Testis (tissue), 3 donors: ENCODE results near the gene LRGUK. TPM values are rescaled to one million over a fixed set of nuclear protein-coding genes. Genes with fewer than 3 reads are reported as not detected.
A peak's percentile ranks its signal among the peaks of the same experiment; 100 is the strongest.

ENCODE experiments used
- DNase-seq: peaks from one replicate; pipeline ENCODE4 v3.0.0-alpha.2; 2019
- H3K27ac ChIP-seq, 2 donors: fragments of 200-600 bp; sonication (generic); one replicate each; pipeline ENCODE4 v1.5.1; 2019
- H3K27me3 ChIP-seq: fragments of 200-600 bp; sonication (generic); one replicate; pipeline ENCODE4 v1.5.1; 2019
- H3K36me3 ChIP-seq: fragments of 200-600 bp; sonication (generic); one replicate; pipeline ENCODE4 v1.5.1; 2017; ENCODE audit warnings: low read depth; ENCODE audit errors: missing control alignments
- H3K4me1 ChIP-seq: fragments of 200-600 bp; sonication (generic); one replicate; pipeline ENCODE4 v1.5.1; 2019
- H3K4me3 ChIP-seq, 2 donors: fragments of 200-600 bp; sonication (generic); one replicate each; pipeline ENCODE4 v1.5.1; 2017 to 2019
- H3K9me3 ChIP-seq: fragments of 200-600 bp; sonication (generic); one replicate; pipeline ENCODE4 v1.5.1; 2017
- CTCF ChIP-seq, 3 experiments: fragments of 450-650 bp in 2 of 3; fragments of 200-600 bp in 1 of 3; sonication (generic) in 1 of 3; IDR thresholded peaks; one replicate each; pipeline ENCODE4 v1.5.1; 2016 to 2019; ENCODE audit warnings: antibody characterized with exemption in 3 of 3, mild to moderate bottlenecking in 2 of 3, moderate library complexity in 1 of 3
- POLR2A ChIP-seq: fragments of 450-650 bp; IDR thresholded peaks from one replicate; pipeline ENCODE4 v1.6.1; 2017; ENCODE audit warnings: antibody characterized with exemption, mild to moderate bottlenecking, moderate library complexity
- WGBS, 2 donors: methylation state at CpG; one replicate each; pipeline ENCODE4 v1.1.5; 2018; 5-methylcytosine and 5-hydroxymethylcytosine counted together
- intact Hi-C: fragments of 100-400 bp; cut with DNase I; formaldehyde crosslinking; loops from one replicate; pipeline ENCODE4 v1.15.1; 2023; ENCODE audit warnings: low total_unique reads
- polyA plus RNA-seq: library from polyadenylated mRNA; stranded (reverse); fragments of 350-450 nt; fragmentation: Illumina TruSeq; extraction: RNeasy Lipid Tissue Mini Kit (QIAGEN cat#74804); gene quantifications from one replicate; pipeline ENCODE4 v1.2.3, GENCODE V29; 2014; ENCODE audit warnings: low read depth, low replicate concordance; ENCODE audit not compliant: insufficient read depth
- total RNA-seq, 2 donors: library from RNA; depleted of rRNA; stranded (reverse); fragments of >200 nt; gene quantifications; one replicate each; pipeline ENCODE4 v1.2.3, GENCODE V29; 2016

LRGUK gene
- total and polyA plus RNA-seq, 3 donors from 2014 or later, result 9.4 to 16.1 (median 13.0) TPM

DNA sequence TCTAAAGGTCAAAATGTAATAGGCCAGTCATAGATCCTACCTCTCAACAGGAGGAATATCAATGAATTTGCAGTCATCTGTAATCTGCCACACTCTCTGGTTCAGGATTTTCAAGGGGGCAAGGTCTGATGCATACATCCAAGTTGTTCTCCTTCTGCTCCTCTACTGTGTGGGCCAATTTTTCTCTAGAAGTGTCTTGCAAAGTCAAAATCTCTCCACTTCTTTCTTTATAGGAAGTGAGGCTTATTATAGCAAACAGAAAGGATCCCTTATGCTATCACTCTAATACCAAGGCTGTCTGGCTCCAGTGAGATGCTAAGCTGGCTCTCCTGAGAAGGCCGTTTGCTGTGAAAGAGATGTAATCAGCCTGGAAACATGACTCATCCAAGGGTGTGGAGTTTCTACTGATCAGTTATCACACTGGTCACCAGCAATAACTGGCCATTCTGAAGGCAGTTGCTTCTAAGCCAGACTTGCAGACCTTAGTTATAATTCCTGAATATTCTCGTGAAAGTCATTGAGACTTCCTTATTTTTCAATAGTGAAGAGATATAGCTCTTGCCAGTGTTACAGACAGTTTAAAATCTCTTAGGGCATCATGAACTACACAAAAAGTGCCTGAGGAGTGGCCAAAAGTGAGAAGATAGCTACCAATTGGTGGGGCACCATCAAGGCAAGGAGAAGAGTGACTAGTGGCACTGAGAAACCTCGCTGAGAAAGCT, 43.2 kb upstream of the LRGUK start:
- Histone ChIP-seq H3K9me3 (no peaks in the 10 kb centered on the region), H3K4me3 (no peak overlapping the region), H3K27me3 (no peaks in the 10 kb centered on the region), H3K27ac (peak overlapping the region; percentile 62 to 67), H3K36me3 (no peaks in the 10 kb centered on the region), H3K4me1 (peaks cover 23% of the 10 kb centered on the region)
- intact Hi-C loops, result no loop called here
- TF ChIP-seq POLR2A (no peak), CTCF (IDR thresholded peaks at IDR 0.05) (no peak)
- no peak for DNase-seq
- WGBS, 2 donors, result 70 to 74% methylated on average over 3 of the region's 3 CpGs

DNA sequence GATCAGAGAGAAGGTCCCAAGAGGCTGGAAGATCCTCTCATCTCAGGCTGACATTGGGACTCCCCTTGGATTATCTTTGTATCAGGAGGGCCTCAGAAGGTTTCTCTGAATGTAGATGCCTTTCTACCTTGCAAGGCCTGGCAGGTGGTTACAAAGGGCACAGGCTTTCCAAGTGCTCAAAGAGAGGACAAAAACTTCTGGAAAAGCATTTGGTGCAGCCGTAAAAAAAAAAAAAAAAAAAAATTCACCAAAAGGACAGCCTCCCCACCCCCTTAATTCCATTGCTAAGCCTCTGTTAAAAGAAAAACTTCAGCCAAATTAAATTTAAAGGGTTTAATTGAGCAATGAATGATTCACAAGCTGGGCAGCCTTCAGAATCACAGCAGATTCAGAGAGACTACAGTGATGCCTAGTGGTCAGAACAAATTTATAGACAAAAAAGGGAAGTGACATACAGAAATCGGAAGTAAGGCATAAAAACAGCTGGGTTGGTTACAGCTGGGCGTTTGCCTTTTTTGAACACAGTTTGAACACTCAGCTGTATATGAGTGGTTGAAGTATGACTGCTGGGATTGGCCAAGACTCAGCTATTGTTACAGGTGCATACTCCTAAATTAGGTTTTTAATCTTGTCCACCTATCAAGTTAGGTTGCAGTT, 42.5 kb upstream of the LRGUK start:
- intact Hi-C loops, result no loop called here
- DNase-seq, result no peak
- no peak overlapping the region for H3K4me3 ChIP-seq
- H3K27me3 ChIP-seq, result no peaks in the 10 kb centered on the region
- H3K9me3 ChIP-seq, result no peaks in the 10 kb centered on the region
- no peaks in the 10 kb centered on the region for H3K36me3 ChIP-seq
- H3K4me1 ChIP-seq, result peaks cover 17% of the 10 kb centered on the region
- peak overlapping the region; percentile 62 to 67 for H3K27ac ChIP-seq
- TF ChIP-seq CTCF (IDR thresholded peaks at IDR 0.05), result no peak
- no peak for TF ChIP-seq POLR2A
- 69 to 77% methylated on average over 3 of the region's 3 CpGs for WGBS, 2 donors

DNA sequence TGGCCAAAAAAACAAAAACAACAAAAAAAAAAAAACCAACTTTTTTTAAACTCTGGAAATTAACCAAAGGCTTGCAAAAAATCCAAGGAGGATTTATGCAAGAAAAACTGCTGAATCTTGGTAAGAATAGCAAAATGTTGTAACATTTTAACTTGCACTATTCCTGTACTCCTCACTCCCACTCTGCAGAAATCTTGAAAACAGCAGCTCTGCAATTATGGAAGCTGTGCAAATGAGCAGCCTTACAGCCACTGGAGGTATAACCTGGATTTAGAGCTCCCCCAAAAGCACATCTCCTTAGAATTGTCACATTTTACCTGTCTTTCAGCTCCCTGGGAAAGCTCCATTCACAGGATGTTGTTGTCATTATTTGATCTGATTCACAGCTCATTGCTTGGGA, 41.8 kb upstream of the LRGUK start:
- intact Hi-C loops, result no loop called here
- Histone ChIP-seq H3K4me1 (peaks cover 14% of the 10 kb centered on the region), H3K36me3 (no peaks in the 10 kb centered on the region), H3K27me3 (no peaks in the 10 kb centered on the region), H3K4me3 (no peak overlapping the region), H3K27ac (peak overlapping the region in 1 of 2 donors; percentile 67), H3K9me3 (no peaks in the 10 kb centered on the region)
- peak; percentile 64 for DNase-seq
- TF ChIP-seq CTCF (IDR thresholded peaks at IDR 0.05) (no peak), POLR2A (no peak)

DNA sequence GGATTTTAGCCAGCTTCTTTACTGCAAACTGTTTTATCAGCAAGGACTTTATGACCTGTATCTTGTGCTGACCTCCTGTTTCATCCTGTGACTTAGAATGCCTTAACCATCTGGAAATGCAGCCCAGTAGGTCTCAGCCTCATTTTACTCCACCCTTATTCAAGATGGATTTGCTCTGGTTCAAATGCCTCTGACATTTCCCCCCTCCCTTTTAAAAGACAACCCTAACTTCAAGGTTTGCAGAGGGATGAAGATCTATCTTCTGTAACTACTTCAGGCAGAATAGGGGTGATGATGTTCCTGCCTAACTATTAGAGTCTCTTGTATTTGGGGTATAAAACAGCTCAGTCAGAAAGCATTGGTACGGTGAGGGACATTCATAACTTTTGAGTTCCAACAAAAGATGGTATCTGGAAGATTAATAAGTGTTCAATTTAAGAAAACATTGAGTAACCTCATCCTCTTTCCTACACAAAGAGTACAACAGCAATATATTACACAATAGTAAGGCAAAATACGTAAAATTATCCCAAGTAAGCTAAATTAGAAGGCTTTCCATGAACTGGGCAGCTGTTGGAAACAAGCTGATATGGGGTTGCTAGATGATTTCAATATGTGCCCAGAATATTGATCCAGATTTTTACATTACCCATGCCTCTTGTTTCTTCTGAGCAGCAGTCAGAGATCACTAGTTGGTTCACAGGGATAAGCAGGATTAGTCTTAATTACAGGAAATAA, 40.0 kb upstream of the LRGUK start:
- DNase-seq, result no peak
- no peaks in the 10 kb centered on the region for H3K27me3 ChIP-seq
- H3K4me3 ChIP-seq, result no peak overlapping the region
- H3K27ac ChIP-seq, result peak overlapping the region; percentile 31 to 45
- 86 to 90% methylated on average over 2 of the region's 2 CpGs for WGBS, 2 donors
- no peaks in the 10 kb centered on the region for H3K36me3 ChIP-seq
- TF ChIP-seq CTCF (IDR thresholded peaks at IDR 0.05) (no peak), POLR2A (no peak)
- intact Hi-C loops, result no loop called here
- H3K9me3 ChIP-seq, result no peaks in the 10 kb centered on the region
- peaks cover 14% of the 10 kb centered on the region for H3K4me1 ChIP-seq
